CD1c-positive myeloid dendritic cell (primary cell): Measurements from ENCODE around the gene SLC22A23.
A peak's percentile ranks its signal among the peaks of the same experiment; 100 is the strongest.
"Not testable (repeated sequence)": the region's sequence is repeated elsewhere in the genome, so short reads cannot be mapped to it uniquely, and the experiment has no call there.

ENCODE experiments used
- DNase-seq: peaks from one replicate; pipeline ENCODE4 v3.0.0-alpha.2; 2016; ENCODE audit errors: extremely low spot score

Gene SLC22A23

DNA sequence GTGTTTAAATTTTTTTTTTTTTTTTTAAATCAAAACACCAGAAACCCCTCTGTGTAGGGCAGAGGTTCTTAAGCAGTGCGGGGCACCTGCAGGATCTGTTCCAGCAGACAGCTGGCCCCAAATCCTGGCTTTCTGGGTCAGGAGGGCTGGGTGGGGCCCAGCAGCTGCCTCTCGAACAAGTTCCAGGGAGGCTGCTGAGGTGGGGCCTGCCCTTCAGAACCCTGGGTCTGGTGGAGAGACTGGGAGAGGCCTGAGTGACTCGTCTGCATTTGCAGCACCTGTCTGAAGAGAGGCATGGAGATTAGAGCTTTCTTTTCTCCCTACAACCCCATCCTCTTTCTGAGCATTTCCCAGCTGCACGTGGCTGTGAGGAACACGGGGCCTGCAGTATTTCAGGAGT is 189.7 kb downstream of the SLC22A23 start:
- DNase-seq, result no peak

DNA sequence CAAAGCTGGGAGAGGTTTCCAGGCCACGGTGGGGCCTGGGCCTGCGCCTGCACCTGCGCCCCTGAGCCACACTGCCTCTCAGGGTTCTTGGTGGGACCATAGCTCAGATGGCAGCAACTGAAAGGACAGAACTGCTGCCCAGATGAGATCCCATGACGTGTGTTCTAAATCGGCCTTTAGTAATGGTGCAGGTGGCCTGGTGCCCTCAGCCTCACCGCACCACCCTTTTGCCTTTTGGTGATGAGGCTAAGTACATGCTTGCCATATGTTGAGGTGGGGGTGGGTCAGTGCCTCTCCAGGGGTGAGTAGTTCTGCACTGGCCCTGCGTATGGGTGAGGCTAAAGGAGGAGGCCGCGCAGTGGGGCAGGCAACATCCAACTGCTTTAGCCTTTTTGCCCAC is 190.7 kb downstream of the SLC22A23 start:
- DNase-seq, result no peak

DNA sequence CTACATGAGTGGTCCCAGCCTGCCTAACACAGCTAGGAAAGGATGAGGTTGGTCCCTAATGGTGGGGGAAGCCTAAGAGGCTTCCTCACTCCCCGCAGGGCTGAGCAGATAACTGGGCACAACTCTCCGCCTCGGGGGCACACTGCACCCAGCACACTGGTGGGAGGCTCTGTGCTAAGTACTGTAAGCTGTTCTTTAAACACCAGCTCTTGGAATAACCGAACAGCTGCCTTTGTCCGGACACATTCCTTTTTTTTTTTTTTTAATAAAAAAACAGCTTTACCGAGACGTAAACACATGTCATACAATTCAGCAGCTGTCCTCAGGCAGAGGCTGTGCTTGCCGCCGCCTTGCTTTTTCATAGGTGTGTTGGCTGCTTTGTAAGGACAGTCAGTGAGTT is 191.2 kb downstream of the SLC22A23 start:
- DNase-seq, result no peak

- no peak for DNase-seq
These were observed 192.5 kb downstream of the SLC22A23 start for GRCh38 chr6:3264356-3264755.

DNA sequence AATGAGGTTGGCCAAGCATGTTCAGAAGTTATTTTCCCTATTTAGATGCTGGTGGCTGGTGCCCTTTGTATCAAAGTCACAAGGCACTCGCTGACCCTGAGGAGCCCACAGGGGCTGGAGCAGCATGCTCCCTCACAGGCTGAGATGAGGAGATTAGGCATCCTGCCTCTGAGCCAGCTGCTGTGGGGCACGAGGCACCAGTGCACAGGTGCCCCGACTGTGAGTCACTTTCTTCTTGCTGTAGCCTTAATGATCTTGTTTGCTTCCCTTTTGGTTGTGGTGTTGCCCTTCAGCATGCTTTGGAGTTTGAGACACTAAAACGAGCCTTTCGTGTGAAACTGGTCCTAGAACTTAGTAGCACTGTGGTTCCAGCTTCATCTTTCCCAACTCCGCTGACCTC is 193.8 kb downstream of the SLC22A23 start:
- DNase-seq, result no peak

DNA sequence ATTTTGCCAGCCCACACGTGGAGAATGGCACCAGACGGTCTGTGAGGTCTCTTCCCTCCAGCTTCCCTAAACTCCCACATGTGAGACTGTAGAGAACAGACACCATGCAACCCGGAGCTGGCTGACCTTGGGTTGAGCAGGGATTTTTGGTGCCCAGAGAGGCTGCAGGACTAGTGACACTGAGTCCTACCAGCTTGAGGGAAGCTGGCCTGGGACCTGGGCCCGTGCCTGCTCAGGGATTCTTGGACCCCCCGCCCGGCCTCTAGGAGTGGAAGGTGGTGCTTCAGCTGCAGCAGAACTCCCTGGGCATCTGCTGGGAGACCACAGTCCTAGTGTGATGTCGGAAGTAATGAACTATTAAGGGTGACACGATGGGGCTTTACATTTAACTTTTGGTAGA is 194.9 kb downstream of the SLC22A23 start:
- no peak for DNase-seq

GRCh38 chr6:3261518-3261820 is 195.4 kb downstream of the SLC22A23 start:
- no peak for DNase-seq

DNA sequence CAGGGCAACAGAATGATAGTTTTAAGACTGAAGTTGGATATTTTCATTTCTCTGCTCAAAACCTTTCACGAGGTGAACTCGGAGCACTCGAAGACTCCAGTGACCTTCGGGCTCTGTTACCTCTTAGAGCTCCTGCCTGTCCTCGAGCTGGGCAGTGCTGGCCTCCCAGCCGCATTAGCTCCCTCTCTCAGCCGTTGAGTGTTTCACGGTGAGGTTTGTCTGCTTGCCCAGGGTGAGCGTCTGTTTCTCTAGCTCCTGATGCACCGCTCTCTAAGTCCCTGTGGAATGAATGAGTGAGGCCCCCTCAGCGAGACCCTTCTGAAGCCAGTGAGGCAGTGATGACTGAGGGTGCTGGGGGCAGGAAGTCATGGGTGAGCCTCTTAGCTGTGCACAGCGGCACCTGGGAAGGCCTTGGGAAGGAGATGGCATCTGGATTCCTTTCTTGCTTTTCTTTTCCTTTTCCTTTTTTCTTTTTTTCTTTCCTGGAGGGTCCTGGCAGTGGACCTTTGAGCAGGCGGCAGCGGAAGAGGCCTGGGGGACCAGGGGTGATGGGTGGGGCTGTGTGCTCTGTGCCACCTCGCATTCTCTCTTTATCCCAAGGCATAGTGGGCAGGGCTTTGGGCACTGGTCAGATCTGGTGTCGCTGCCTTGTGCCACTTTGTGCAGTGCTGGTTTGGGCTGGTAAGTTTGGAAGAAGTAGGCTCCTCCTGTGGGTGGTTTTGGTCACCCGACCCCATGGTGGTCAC is 195.9 kb downstream of the SLC22A23 start:
- DNase-seq, result no peak

- DNase-seq, result no peak
These were observed 196.6 kb downstream of the SLC22A23 start for GRCh38 chr6:3260296-3260695.

- peak; percentile 42 for DNase-seq
These were observed 197.3 kb downstream of the SLC22A23 start for GRCh38 chr6:3259491-3259958.

GRCh38 chr6:3258720-3259490 is 197.9 kb downstream of the SLC22A23 start, which contains the start of gene PSMG4:
Gene PSMG4 (plus strand): TSS chr6:3258947. CDS start chr6:3259023, 76 bp downstream.
- peak; percentile 94 for DNase-seq

GRCh38 chr6:3258201-3258600 is 198.6 kb downstream of the SLC22A23 start:
- no peak for DNase-seq

DNA sequence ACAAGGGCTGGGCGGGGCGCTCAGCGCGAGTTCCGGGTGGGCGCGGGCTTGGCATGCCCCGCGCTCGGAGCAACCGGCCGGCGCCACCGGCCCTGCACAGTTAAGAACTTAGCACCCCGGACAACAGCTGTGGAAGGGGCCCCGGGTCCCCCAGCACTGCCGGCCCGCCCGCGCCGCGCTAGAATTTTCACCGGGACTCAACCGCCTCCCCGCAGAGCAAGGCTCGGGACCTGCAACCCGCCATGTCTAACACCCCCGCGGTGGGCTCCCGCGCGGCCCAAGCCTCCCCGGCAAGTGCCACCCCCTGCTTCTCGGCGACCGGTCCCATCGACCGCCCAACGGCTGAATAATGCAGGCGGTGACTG is 203.3 kb downstream of the SLC22A23 start:
- no peak for DNase-seq

DNA sequence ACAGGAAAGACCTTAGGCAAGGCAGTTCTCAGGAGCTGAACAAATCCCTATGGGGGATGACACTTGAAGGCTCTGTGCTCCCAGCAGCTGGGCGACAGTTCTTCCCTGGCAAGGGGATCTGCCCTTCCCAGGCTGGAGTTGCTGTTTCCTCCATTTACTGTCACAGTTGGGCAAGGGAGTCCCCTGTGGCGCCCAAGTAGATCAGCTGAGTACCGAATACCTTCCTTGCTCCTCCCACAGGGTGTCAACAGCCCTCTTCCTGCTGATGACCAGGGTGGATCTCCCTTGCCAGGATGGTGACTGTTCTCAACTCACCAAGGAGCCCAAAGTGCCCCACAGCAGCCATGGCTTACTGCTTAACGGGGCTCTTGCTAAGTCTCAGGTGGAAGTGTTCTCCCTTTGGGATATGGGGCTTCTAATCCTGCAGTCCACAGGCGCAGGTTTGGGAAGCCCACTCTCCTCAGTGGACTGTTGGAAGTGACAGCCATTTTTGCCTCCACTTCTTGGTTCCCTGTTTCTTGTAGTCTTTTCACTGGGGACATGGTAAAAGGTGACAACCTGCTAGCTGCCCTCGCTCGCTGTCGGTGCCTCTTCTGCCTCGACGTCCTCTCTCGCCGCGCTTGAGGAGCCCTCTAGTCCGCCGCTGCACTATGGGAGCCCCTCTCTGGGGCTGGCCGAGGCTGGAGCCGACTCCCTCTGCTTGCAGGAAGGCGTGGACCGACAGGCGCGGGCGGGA is 203.8 kb downstream of the SLC22A23 start:
- DNase-seq, result no peak

DNA sequence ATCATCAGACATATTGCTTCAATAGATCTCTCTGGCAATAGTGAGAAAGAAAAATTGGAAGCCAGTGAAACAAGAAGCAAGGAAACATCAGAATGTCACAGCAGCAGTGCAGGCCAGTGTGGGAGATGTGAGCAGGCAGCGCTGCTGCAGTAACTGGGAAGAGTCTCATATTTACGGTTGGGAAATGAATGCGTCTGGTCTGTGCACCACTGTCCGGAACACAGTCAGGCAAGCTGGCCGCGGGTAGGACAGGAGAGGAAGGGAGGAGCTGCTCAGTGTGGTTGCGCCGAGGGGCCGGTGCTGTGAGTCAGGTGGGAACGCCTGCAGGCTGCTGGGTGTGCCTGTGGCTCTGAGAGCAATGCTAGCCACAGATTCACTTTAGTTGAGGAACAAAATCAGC is 204.5 kb downstream of the SLC22A23 start:
- DNase-seq, result no peak

DNA sequence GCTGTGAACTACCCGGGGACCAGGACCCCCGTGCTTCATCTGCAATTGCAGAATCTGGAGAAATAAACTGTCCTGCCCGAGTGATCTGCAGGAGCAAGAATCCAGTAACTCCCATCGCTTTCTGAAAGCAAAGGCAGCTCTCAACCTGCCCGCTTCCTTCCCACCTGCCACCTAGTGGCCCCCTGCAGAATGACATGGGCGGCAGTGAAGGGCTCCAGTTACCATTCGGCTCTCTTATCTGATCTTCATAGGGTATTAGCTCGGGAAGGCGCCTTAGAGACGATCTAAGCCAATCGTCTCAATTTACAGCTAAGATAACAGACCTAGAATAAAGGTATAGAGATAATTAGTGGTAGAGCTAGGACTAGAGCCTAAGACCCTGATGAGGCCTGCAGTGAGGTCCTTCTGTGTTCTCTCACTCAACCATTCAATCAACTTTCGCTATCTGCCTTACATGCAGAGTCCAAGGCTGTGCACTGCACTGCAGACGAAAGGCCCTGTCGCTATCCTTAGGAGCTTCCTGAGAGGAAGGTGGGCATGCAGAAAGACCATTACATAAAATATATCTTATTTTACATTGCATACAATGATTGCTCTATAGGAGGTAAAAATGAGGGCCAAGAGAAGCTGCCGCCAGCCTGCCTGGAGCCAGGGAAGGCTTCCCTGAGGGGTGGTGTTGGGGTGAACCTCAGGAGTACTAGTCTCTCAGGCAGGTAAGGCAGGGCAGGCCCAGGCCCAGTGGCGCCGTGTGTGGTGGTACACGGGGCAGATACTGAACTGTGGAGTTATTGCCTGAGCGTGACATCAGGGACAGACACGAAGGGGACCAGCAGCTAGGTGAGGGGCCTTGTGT is 205.2 kb downstream of the SLC22A23 start:
- peak; percentile 75 for DNase-seq

GRCh38 chr6:3250231-3250675 is 206.6 kb downstream of the SLC22A23 start:
- DNase-seq, result no peak

DNA sequence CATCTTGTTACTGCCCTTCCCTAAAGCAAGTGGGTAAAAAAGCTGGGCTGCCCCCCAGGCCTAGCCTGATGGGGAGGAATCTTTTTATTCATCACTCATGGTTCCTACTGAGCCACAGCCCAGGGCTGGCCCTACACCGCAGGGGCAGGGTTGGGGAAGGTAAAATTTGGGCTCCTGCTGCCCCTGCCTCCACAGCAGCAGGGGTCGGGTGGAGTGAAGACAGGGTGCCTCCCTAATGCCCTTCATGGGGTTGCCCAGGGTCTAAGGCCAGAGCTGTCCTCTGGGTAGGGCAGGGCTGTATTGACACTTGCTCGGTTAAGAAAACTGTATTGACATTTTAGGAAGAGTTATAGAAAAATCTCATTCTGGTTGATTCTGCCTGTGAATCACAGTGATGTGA is 207.0 kb downstream of the SLC22A23 start:
- DNase-seq, result no peak

DNA sequence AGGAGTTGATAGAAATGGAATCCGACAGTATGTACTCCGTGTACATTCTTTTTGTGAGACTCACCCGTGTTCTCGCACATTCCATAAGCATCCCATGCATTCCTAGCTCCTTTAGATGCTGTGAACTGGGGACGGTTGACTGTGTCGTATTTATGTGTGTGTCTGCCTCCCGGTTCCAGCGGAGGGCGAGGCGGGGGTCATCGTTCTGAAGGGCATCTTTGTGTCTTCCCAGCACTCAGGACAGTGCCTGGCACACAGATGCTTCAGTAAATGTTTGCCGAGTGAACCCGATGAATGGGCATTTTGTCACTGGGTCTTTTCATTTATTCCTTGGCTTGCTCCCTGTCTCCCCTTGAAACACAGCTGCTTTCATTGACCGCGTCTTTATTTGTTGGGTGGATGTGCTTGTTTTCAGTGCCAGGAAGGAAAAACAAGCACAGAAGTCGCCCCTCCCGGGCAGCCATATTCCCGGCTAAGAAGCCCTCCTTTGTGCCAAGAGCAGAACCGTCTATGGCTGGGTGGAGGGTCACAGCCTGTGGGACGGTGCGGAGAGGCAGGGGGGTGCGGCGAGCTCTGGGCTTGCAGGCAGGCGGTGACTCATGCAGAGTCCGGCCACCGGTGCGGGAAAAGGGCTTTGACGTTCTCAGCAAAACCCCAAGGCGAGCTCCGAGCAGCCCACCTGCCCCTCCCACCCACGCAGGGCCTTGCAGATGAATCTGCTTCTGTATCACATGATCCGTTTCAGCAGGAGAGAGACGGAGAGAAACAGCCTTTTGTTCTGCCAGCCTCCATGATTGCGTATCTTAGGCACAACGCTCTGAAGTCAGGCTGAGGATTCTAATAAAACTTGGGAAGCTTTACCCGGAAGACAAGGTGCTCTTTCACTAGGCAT is 209.3 kb downstream of the SLC22A23 start:
- DNase-seq, result no peak

- no peak for DNase-seq
These were observed 211.6 kb downstream of the SLC22A23 start for GRCh38 chr6:3245216-3245615.

GRCh38 chr6:3244832-3245161 is 212.1 kb downstream of the SLC22A23 start:
- DNase-seq, result not testable (repeated sequence)
